Endometrium (tissue), 2 donors: ENCODE data around the gene PCSK2.
"Not testable (repeated sequence)": the region's sequence is repeated elsewhere in the genome, so short reads cannot be mapped to it uniquely, and the experiment has no call there.

ENCODE experiments used
- FAIRE-seq: peaks from 2 replicates; lab custom pipeline; 2012; peaks lifted over from hg19 to GRCh38; lab: Jason Lieb, UNC
- donor health status: control.
- donor health status: control.

The PCSK2 gene

GRCh38 chr20:17226410-17227218 is at the start of gene PCSK2:
TSS of gene PCSK2 (plus strand) at chr20:17227040. CDS start at chr20:17227306, 266 bp downstream.
- FAIRE-seq = no peak

- FAIRE-seq = no peak
Observed at GRCh38 chr20:17177341-17177740, 49.5 kb upstream of the PCSK2 start.

DNA sequence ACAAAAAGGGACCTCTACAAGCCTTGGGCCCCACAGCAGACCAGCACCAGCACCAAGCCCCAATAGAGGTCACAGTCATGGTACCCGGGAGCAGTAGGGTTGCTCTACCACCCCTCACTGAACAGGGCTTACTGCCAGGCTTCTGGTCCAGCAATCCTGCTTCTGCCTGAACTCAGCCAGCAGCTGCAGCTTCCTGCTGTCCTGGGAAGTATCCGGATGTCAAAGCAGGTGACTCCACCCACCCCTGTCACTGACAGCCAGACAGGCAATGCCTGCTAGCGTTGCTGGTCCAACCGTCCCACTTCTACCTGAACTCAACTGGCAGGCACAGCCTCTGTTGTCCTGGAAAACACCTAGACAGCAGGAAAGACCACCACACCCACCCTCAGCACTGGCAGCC is 47.0 kb upstream of the PCSK2 start:
- no peak for FAIRE-seq

DNA sequence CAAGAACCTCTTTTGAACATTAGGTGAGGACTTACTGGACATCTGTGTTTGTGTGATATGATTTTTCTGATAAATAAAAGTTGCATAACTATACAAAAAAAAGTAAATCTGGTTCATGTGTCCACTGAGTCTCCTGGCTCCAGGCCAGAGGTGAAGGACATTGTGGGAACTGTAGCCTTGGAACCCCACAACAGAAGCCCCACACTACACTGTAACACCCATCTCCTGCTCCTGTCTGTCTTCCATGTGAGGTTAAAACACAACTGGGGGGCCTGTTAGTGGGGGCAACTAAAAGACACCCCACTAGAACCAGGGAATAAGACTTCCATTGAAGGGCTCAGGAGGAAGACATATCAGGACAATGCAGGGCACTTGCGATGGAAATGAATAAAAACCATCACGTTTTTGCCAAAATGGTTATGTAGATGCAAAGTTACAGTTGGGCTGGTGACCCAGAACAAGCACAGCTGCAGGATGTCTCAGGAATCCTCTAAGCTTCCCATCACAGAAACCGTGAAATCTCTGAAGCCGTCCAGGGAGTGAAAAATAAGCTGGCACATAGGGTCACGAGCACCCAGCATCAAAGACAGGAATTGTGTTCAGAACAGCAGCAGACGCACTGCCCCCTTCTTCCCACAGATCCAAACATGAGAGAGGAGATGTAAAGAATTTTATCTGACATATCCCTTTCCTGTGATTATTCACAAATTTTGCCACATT is 36.7 kb upstream of the PCSK2 start:
- no peak for FAIRE-seq

DNA sequence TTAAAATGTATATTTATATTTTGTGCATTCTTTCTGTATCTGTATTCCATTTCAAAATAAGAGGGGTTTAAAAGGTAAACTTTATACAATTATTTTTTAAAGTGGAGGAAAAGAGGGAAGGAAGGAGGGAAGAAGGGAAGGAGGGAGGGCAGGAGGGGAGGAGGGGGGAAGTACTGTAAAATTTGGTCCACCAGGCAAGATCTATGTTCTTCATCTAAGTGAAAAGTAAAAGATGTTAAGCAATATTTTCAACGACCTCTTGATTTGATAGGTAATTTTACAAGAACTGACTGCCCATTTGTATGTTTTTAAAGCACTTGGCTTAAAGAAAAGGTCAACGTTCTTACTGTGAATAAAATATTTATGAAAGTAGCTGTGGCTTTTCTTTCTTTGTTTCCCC is 29.8 kb upstream of the PCSK2 start:
- FAIRE-seq = no peak

GRCh38 chr20:17202030-17202429 is 24.8 kb upstream of the PCSK2 start:
- no peak for FAIRE-seq

GRCh38 chr20:17202673-17203072 is 24.2 kb upstream of the PCSK2 start:
- FAIRE-seq = no peak

- no peak for FAIRE-seq
Observed at GRCh38 chr20:17205084-17205813, 21.6 kb upstream of the PCSK2 start.

GRCh38 chr20:17210387-17210786 is 16.5 kb upstream of the PCSK2 start:
- FAIRE-seq = no peak

DNA sequence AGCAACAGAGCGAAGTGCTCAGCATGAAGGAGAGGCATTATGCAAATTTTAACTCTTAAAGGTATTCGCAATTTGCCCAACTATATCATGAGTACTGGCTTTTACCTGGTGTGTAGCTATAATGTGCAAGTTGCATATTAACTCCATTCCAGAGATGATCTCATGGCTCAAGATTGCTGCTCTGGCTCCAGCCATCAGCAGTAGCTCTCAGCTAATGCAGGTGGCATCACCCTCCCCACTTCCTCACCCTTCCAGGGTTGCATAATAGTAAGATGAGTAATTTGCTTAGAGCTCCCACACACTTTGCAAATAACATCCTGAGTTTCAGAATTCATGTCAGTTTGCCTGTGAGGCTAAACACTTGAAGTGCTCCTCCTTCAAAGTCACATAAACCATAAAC is 15.9 kb upstream of the PCSK2 start:
- FAIRE-seq = no peak

DNA sequence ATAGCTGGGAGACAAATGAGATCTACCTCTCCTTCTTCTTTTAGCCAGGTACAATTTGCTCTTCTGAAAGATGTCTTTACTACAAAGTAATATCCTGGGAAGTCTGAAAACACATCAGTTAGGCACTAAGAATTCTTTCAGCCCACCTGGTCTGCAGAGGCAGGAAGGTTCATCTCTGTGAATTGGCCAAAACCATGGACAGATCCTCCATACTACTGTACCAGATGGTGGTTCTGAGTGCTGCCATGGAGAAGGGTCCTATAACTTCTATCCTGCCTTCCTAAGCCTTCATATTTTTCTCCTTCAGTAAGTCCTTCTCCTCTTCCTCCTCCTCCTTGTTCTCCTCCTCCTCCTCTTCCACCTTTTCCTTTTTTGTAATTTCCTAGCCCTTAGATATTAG is 11.7 kb upstream of the PCSK2 start:
- FAIRE-seq = no peak

DNA sequence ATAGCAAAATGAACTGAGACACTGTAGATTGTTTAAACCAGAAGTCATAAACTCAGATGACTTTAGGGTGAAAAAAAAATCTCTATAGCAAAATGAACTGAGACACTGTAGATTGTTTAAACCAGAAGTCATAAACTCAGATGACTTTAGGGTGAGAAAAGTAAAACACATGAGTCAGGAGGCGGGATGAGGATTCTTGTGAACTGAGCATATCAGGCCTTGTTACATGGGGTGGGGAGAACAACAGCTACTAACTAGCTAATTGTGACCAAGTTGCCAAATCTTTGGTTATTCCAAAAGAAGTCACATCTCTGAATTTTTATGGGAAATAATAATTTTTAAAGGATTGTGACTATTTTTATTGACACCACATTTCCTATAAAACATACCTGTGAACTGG is 7.0 kb upstream of the PCSK2 start:
- not testable (repeated sequence) for FAIRE-seq

DNA sequence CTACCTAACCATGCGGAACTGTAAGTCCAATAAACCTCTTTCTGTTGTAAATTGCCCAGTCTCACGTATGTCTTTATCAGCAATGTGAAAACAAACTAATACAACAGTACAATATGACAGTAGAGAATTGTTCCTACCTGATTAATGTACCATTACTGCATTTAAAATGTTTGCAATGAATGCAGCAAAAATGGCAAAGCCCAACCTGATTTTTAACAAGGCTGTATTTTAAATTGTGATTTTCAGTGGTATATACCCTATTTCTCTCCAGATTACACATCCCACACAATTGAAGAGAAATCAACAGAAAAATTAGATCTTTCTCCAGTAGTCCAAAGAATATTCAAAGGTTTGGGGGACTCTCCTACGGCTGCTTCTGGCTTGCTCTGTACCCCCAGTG is 3.3 kb upstream of the PCSK2 start:
- no peak for FAIRE-seq

DNA sequence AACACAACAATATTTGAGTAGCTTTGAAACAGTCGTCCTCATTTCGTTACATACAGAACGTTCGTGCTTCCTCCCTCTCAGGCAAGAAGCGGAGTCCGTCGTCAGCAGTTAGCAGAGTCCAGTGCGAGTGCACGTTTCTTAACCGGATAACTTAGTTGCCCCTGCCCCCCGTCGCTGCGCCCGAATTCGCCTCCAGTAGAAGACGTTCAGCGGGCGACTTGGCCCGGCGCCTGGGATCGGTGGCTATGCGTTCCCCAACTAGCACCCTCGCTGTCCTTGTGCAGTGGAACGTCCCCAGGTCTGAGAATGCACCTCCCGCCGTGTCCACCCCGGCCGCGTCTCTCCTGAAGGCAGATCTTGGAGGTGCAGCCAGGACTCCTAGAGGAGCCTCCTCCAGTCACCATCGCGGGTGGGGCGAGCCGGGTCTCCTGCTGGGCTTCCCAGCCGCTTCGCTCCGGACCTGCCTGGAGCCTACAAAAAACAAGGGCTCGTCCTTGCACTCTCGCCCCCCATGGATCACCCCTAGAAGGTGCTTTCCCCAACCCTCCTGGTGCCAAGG is 910 bp upstream of the PCSK2 start:
- no peak for FAIRE-seq

GRCh38 chr20:17227219-17227575 is 357 bp downstream of the PCSK2 start:
- no peak for FAIRE-seq

- FAIRE-seq = no peak
Observed at GRCh38 chr20:17227669-17228623, 1.1 kb downstream of the PCSK2 start.

DNA sequence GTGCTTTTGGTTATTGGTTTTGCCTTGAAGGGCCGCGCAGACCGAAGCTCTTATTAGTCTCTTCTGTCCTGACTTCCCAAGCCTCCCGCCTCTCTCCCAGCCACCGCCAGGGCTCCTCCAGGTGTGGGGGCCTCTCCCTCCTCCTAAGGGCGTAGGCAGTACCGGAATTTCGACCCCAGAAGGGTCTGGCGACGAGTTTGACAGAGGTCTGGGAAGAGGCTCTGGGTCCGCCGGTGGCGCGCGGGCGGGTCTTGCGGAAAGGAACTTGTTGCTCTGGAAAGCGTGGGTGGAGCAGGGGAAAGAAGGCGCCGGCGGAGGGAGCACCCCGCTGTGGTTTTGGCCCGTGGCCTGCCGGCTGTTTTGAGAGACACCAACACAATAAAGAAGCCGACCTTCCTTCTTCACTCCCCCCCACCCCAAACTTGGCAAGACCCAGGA is 1.8 kb downstream of the PCSK2 start:
- FAIRE-seq = no peak

DNA sequence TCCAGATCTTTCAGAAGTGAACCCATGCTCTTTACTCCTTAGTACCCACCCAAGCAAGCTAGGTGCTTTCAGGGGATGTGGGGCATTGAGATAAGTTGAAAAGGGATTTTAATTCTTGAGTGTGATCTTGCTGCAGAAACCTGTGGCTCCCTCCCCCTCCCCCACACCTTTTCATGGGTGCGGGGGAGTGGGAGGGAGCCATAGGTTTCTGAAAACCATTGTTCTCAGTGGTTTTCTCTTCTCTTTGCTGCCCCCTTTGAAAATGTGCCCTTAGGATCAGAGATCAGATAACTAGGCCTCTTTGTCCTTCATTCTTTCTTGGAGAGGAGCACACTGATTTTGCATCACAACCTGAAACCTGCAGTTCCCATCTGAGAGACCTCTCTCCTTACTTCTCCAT is 2.4 kb downstream of the PCSK2 start:
- no peak for FAIRE-seq

DNA sequence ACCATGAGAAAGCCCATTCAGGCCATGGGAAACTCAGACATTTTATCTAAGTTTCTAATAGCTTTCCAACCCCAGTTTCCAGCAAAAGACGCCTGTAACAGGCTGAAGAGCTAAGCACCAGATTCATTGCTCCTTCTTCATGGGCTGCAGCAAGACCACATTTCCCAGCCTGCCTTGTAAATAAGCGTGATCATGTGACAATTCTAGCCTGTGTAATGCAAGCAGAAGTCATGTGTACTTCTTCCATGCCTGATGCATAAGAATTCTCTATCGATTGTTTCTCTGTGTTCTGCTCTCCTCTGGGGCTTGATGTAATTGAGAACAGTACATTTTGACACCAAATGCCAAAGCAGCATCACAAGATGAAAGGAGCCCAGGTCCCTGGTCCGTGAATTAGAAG is 6.8 kb downstream of the PCSK2 start:
- FAIRE-seq = no peak

DNA sequence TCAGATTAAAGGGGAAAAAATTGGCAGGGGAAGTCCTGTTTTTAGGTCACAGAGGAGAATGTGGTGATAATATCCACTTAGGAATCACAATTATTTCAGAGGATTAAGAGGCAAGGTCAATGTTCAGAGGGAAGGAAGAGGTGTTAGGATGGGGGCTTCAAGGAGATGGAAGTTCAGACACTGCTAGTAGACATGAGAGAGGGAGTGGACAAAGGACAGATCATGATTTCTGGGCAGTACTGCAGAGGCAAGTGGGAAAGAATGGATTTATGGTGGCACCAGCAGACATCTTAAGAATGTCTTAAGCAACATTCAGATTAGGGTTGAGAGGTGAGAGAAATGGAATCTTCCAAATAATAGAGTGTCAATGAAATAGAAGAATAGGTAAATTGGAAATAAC is 9.9 kb downstream of the PCSK2 start:
- no peak for FAIRE-seq

DNA sequence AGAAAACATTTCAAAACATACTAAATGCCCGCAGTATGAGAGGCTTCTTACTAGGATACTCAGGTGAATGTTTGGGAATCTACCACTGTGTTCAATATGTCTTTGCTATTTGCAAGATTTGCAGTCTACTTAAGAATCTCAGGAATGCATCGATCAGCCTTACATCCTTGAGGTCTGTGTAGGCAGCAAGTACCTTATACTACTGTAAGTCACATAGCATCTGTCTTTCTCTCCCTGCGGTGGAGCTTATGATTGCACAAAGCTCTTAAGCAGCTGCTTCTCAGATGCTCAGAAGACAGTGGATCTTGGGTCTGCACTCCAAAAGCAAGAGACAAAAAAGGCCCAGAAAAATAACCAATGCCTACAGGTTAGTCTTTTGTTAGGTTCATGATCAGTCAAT is 21.4 kb downstream of the PCSK2 start:
- no peak for FAIRE-seq

DNA sequence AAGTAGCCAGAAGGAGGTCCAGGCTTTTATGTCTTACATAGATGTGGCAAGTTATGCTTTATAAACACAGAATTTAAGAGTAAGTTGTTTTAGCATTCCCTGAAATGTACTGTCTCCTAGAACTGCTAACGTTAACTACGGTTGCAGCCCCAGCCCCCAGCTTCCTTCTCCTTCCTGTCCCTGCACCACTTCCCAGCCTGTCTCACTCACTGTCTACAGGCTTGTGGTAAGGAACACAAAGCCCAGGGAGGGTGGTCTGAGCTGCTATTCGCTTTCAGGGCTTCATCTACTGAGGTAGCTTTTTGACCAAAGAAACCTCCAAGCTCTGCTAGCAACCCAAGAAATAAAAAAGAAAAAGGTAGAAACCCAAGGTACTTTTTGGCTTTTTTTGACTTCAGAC is 35.9 kb downstream of the PCSK2 start:
- no peak for FAIRE-seq
